Epidermal melanocyte (primary cell): ENCODE measurements around the gene WWOX.
"Not testable (repeated sequence)": the region's sequence is repeated elsewhere in the genome, so short reads cannot be mapped to it uniquely, and the experiment has no call there.

Experiments used
- DNase-seq: peaks from one replicate; pipeline ENCODE4 v3.0.0; 2011; ENCODE audit warnings: low spot score; ENCODE audit not compliant: insufficient read length

Gene WWOX

DNA sequence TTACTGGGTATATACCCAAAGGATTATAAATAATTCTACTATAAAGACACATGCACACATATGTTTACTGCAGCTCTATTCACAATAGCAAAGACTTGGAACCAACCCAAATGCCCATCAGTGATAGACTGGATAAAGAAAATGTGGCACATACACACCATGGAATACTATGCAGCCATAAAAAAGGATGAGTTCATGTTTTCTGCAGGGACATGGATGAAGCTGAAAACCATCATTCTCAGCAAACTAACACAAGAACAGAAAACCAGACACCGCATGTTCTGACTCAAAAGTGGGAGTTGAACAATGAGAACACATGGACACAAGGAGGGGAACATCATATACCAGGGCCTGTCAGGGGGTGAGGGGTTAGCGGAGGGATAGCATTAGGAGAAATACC lies 1146.2 kb downstream of the WWOX start:
- DNase-seq = not testable (repeated sequence)

DNA sequence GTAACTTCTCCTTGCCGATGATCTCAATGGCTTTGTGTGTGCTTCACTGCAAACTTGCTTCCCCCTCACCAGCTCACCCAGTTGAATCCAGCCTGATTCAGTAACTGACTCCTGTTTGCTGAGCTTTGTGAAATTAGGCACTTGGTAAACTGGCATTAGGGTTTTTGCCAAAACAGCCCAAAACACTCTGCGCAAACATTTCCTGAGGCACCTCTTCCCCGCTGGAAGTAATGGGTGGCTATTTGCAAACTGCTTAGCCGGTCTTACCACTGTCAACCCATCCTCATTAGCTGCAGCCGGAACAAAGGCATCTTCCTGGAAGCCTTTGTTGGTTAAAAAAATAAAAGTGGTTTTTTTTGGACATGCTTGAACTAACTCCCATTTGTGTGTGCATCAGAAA lies 1147.9 kb downstream of the WWOX start:
- DNase-seq = no peak

DNA sequence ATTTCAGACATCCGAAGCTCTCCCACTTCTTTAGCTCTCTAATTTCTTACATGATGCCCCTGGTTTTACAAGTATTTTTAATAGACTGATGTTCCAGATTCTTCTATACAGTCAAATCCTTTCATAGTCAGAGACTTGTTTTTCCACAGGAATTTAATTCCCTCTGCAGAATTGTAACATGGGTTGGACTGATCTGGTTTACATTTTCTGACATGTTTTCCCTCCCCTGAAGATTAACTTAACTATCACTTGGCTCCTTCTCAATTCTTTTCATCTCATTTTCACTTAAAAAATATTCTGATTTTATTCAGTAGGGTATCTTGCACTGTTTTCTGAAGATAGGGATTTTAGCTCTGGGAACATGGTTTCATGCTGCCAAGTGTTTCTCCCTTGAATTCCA lies 1148.9 kb downstream of the WWOX start:
- DNase-seq = no peak

DNA sequence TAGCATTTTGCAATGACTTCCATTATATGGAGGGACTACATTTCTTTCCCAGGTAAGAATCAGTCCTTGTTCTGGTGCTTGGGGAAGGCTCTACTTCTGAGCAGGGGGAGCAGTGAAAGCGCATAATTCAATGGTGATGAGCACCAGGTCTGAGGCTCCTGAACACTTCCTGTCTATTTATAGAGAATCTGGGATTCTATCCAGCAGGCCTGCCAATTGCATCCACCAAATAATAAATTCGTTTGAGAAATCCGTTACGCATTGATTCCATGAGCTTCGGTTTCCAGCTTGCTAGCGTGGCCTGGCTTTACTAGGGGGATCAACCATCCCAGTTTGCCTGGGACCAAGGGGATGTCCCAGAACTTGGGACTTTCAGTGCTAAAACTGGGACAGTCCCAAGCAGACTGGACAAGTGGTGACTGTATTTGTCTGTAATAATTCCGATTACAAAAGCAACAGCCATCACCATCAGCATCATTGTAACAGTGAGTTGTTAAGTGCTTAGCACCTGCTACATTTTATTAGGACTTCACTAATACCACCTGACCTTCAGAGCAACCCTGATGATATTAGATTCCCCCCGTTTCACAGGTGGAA lies 1151.1 kb downstream of the WWOX start:
- DNase-seq = no peak

DNA sequence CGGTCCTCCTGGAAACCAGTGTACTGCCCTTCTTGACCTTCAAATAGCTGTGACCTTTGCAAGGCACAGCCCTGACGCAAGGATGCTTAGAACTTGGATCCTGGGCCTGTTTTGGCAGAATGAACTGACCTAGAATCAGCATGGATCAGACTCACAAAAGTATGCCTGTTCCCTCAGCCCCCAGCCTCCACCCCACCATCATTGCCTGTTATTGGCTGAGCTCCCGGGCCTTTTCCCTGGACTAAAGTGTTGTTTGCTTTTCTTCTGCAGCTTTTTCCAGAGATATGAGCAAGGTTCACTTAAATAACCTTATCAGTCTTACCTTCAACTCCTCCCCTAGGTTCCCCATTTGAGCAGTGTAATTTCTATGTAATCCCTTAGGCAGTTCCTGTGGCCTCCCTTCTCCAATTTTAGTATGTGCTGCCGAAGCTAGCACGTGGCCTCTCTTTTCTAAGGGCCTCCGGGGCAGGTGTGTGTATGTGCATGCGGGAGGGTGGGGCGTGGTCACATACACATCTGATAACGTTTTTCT lies 1153.7 kb downstream of the WWOX start:
- no peak for DNase-seq

DNA sequence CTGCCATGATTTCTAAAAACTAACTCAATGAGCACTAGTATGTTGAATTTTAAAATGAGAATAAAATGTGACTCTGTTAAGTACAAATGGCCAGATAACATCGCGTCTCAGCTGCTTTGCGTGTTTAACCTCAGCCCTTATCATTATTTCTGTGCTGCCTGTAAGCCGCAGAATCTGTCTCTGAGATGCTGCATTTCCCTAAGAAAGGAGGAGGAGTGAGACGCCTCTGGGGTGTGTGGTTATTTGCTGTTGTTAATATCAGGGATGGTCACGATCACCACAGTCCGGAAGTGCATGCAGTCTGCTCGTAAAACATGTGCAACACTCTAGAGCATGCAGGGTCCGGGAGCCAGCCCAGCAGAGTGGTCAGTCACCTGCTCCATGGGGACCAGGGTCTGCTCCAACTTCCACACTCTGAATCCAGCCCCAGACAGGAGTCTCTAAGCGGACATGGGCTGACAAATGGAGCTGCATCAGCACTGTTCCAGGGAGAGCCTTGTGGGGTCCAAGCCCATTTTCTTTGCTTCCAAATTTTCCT lies 1158.6 kb downstream of the WWOX start:
- DNase-seq = no peak

DNA sequence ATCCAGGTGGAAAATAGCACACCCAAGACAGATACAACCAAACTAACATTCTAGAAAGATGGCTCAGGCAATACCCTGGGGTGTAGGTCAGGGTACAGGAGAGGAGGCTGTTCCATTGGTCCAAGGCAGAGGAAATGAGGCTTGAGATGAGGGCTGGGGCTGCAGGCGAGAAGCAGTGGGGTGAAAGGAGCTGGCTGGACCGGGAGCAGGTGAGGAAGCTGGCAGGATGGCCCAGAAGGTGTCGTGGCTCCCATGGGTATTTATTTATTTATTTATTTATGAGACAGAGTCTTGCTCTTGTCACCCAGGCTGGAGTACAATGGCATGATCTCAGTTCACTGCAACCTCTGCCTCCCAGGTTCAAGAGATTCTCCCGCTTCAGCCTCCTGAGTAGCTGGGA lies 1161.4 kb downstream of the WWOX start:
- not testable (repeated sequence) for DNase-seq

DNA sequence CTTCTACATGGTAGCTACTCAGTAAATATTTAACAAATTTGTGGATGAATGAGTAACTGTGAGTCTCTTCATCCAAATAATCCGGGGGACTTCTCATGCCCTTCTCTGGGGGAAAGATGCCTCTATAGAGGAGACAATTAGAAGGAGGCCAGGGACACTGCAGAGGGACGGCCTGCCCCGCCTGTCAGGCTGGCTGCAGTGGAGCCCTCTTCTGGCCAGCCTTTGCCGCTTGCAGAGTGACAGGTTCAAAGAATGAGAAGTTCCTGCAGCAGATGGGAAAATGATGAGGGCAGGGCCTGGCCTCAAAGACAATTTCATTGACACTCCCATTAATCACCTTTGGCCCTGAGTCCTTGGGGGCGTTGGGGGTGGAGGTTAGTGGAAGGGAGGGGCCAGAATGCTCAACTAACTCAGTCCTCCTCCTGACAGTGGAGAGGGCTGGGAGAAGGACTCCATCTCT lies 1162.1 kb downstream of the WWOX start:
- DNase-seq = no peak

DNA sequence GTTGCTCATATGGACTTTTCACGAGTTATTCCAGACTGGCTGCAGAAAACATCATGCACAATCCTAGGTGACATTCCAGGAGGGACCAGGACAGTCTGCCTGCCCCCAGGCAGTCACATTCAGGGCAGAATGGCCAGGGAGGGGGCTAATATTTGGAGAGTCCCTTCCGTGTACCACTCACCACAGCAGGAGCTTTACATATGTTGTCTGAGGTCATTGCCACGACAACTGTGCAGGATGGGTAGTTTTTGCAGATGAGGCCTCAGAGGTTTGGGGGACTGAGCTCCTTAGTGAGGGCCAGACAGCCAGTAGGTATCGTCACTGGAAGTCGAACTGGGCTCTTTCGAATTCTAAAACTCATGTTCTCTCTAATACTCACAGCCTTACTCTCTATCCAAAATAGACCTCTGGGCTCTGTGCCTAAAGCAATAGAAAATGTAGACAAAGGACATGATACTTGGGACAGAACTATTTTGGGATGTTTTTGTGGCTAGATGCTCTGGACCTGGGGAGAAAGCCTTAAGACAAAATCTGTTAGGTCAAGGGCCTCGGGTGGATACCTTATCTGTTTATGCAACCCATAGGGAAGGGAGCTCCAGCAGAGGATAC lies 1162.6 kb downstream of the WWOX start:
- no peak for DNase-seq
